Measurements from ENCODE around the gene PRND.

Gene PRND

DNA sequence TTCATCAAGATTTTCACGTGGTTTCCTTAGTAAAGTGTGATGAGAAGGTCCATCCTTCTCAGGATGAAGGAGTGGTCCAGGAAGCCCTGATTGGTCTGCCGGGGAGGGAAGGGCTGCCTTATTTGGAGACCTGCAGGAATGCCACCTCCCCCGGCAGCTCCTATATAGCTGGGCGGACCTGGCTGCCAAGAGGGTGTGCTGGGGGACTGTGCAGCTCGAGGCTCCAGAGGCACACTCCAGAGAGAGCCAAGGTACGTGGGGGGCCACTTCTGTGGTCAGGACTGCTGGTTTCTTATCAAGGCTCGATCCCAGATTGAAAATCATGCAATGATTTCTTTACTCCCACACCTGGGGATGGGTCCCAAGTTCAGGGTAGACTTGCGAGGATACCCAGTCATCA is at the start of gene PRND:
TSS of gene PRND (plus strand) at position 191 of the 400 bp plus-strand sequence. CDS start 2,643 bp downstream, outside the sequence.
- no peak for TF ChIP-seq Cebpa-rat (IDR thresholded peaks at IDR 0.05)
- Histone ChIP-seq H3K4me3 (no peak within 1 kb of the TSS), H3K4me2 (peak within 1 kb of the TSS; percentile 16 to 86 (median 65); a peak in 17 of 22 replicates), H3K36me3 (no peaks in the 10 kb centered on the region), H3K27me3 (no peaks in the 10 kb centered on the region), H3K9me3 (replicated peaks in 1 of 11) (peaks cover 0 to 10% (median 0%) of the 10 kb centered on the region in 11 experiments; a peak in 4 of 22 replicates), H3K27ac (no peak within 1 kb of the TSS; a peak in 2 of 22 replicates), H4K20me1 (no peaks in the 10 kb centered on the region; a peak in 1 of 22 replicates), H3K4me1 (peaks cover 15 to 30% (median 21%) of the 10 kb centered on the region in 10 experiments), H3K9ac (peak within 1 kb of the TSS in 6 of 11 experiments; percentile 1 to 79 (median 26); a peak in 4 of 22 replicates)

GRCh38 chr20:4672948-4673347 is 48.8 kb upstream of the PRND start:
- Histone ChIP-seq H3K27me3 (no peaks in the 10 kb centered on the region), H3K27ac (no peak overlapping the region), H3K36me3 (no peaks in the 10 kb centered on the region), H3K4me3 (no peak overlapping the region), H3K9me3 (replicated peaks in 1 of 11) (peaks cover 0 to 4% (median 0%) of the 10 kb centered on the region in 11 experiments; a peak in 1 of 22 replicates), H3K4me2 (peak overlapping the region in 3 of 11 experiments; percentile 7 to 43 (median 42); a peak in 4 of 22 replicates), H3K9ac (no peak overlapping the region), H3K4me1 (peaks cover 0 to 30% (median 3%) of the 10 kb centered on the region in 10 experiments; a peak in 12 of 20 replicates), H4K20me1 (no peaks in the 10 kb centered on the region)
- no peak for TF ChIP-seq Cebpa-rat (IDR thresholded peaks at IDR 0.05)

- Histone ChIP-seq H3K27me3 (no peaks in the 10 kb centered on the region), H4K20me1 (no peaks in the 10 kb centered on the region), H3K36me3 (no peaks in the 10 kb centered on the region), H3K4me3 (no peak overlapping the region), H3K4me1 (peaks cover 0 to 24% (median 0%) of the 10 kb centered on the region in 10 experiments; a peak in 7 of 20 replicates), H3K9me3 (replicated peaks in 1 of 11) (peaks cover 0 to 4% (median 0%) of the 10 kb centered on the region in 11 experiments; a peak in 1 of 22 replicates), H3K4me2 (no peak overlapping the region; a peak in 1 of 22 replicates), H3K9ac (no peak overlapping the region), H3K27ac (no peak overlapping the region)
- TF ChIP-seq Cebpa-rat (IDR thresholded peaks at IDR 0.05) = no peak
Observed at GRCh38 chr20:4673371-4674001, 48.2 kb upstream of the PRND start.

DNA sequence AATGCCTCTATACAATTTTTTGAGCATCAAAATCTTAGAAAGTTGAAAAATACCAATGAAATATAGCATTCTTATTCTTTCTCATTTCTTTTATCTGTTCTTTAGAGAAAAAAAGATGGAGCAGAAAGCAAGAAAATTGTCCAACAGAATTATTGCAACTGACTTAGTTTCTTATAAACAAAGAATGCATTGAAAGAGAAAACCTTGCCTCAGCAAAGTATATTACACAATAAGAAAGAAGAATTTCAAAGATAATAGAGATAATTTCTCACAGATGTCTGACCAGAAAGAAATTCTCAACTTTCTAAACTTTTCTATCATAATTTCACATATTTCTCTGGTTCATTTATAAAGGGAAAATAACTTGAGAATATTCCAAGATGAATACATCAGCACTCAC is 47.0 kb upstream of the PRND start:
- Histone ChIP-seq H3K4me2 (no peak overlapping the region), H3K9ac (no peak overlapping the region), H3K36me3 (no peaks in the 10 kb centered on the region), H4K20me1 (no peaks in the 10 kb centered on the region), H3K27ac (no peak overlapping the region), H3K4me3 (no peak overlapping the region), H3K27me3 (no peaks in the 10 kb centered on the region), H3K9me3 (replicated peaks in 1 of 11) (peaks cover 0 to 4% (median 0%) of the 10 kb centered on the region in 11 experiments; a peak in 1 of 22 replicates), H3K4me1 (peaks cover 0 to 21% (median 0%) of the 10 kb centered on the region in 10 experiments; a peak in 7 of 20 replicates)
- no peak for TF ChIP-seq Cebpa-rat (IDR thresholded peaks at IDR 0.05)

- H3K27ac ChIP-seq = no peak overlapping the region
- no peaks in the 10 kb centered on the region for H3K27me3 ChIP-seq
- H3K4me1 ChIP-seq = peaks cover 0 to 13% (median 0%) of the 10 kb centered on the region in 10 experiments; a peak in 5 of 20 replicates
- TF ChIP-seq Cebpa-rat (IDR thresholded peaks at IDR 0.05) = no peak
- H3K9ac ChIP-seq = no peak overlapping the region
- no peaks in the 10 kb centered on the region for H3K36me3 ChIP-seq
- no peak overlapping the region for H3K4me2 ChIP-seq
- H3K9me3 ChIP-seq (replicated peaks in 1 of 11) = no peaks in the 10 kb centered on the region
- no peak overlapping the region for H3K4me3 ChIP-seq
- H4K20me1 ChIP-seq = no peaks in the 10 kb centered on the region
Observed at GRCh38 chr20:4677846-4678245, 43.9 kb upstream of the PRND start.

DNA sequence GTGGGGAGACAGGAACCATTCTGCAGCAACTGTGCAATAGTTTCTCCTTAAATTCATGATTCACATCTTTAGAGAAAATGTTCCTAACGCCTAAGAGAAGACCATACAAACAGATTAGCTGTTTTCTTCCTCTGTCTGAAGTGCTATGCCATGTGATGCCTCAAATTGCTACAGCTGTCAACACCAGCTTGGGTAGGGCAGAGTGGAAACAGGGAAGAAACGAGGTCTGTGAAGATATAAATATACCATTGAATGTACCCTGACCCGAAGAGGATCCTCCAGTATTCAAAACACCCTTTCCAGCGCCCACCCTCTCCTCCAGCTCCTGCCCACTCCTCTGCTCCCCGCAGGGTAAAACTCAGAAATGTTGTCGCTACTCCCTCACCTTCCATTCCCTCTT is 40.3 kb upstream of the PRND start:
- no peak overlapping the region for H3K9ac ChIP-seq
- no peak overlapping the region for H3K4me3 ChIP-seq
- H3K36me3 ChIP-seq = no peaks in the 10 kb centered on the region
- peak overlapping the region in 1 of 11 experiments; percentile 46; a peak in 3 of 22 replicates for H3K4me2 ChIP-seq
- H3K9me3 ChIP-seq (replicated peaks in 1 of 11) = no peaks in the 10 kb centered on the region
- no peaks in the 10 kb centered on the region for H3K27me3 ChIP-seq
- no peaks in the 10 kb centered on the region for H4K20me1 ChIP-seq
- no peak overlapping the region for H3K27ac ChIP-seq
- peaks cover 13 to 36% (median 13%) of the 10 kb centered on the region in 10 experiments for H3K4me1 ChIP-seq
- TF ChIP-seq Cebpa-rat (IDR thresholded peaks at IDR 0.05) = no peak

GRCh38 chr20:4681991-4682401 is 39.7 kb upstream of the PRND start:
- no peak for TF ChIP-seq Cebpa-rat (IDR thresholded peaks at IDR 0.05)

DNA sequence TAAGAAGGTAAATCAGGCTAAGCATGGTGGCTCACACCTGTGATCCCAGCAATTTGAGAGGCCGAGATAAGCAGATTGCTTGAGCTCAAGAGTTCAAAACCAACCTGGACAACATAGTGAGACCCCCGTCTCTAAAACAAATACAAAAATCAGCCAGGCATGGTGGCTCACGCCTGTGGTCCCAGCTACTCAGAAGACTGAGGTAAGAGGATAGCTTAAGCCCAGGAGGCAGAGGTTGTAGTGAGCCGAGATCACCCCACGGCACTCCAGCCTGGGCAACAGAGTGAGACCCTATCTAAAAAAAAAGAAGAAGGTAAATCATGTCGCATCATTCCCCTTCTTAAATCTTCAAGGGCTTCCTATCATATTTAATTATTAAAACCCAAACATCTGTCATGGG is 39.0 kb upstream of the PRND start:
- H3K4me1 ChIP-seq = peaks cover 18 to 42% (median 19%) of the 10 kb centered on the region in 10 experiments
- H4K20me1 ChIP-seq = peaks cover 5 to 6% (median 6%) of the 10 kb centered on the region in 11 experiments
- no peak for TF ChIP-seq Cebpa-rat (IDR thresholded peaks at IDR 0.05)
- H3K4me2 ChIP-seq = peak overlapping the region in 2 of 11 experiments; percentile 2 to 41; a peak in 1 of 22 replicates
- H3K36me3 ChIP-seq = no peaks in the 10 kb centered on the region
- no peaks in the 10 kb centered on the region for H3K9me3 ChIP-seq (replicated peaks in 1 of 11)
- no peaks in the 10 kb centered on the region for H3K27me3 ChIP-seq
- H3K9ac ChIP-seq = no peak overlapping the region
- H3K27ac ChIP-seq = no peak overlapping the region
- no peak overlapping the region for H3K4me3 ChIP-seq

More at GRCh38 chr20:4681991-4682401, 39.7 kb upstream of the PRND start:
- Histone ChIP-seq H3K36me3 (no peaks in the 10 kb centered on the region), H3K9ac (no peak overlapping the region), H3K27me3 (no peaks in the 10 kb centered on the region), H3K9me3 (replicated peaks in 1 of 11) (no peaks in the 10 kb centered on the region), H3K4me1 (peaks cover 13 to 36% (median 13%) of the 10 kb centered on the region in 10 experiments), H3K4me2 (peak overlapping the region in 1 of 11 experiments; percentile 46; a peak in 3 of 22 replicates), H3K4me3 (no peak overlapping the region), H4K20me1 (no peaks in the 10 kb centered on the region), H3K27ac (no peak overlapping the region)

- Histone ChIP-seq H3K9me3 (replicated peaks in 1 of 11) (no peaks in the 10 kb centered on the region), H3K4me1 (peaks cover 24 to 48% (median 25%) of the 10 kb centered on the region in 10 experiments), H3K27ac (no peak overlapping the region), H3K9ac (no peak overlapping the region), H3K36me3 (peaks cover 0 to 5% (median 0%) of the 10 kb centered on the region in 11 experiments; a peak in 1 of 22 replicates), H3K4me2 (peak overlapping the region in 4 of 11 experiments; percentile 11 to 41 (median 28); a peak in 6 of 22 replicates), H4K20me1 (peaks cover 11 to 12% (median 12%) of the 10 kb centered on the region in 11 experiments), H3K4me3 (no peak overlapping the region), H3K27me3 (no peaks in the 10 kb centered on the region)
- TF ChIP-seq Cebpa-rat (IDR thresholded peaks at IDR 0.05) = no peak
Observed at GRCh38 chr20:4683261-4683660, 38.4 kb upstream of the PRND start.

All from BLaER1 treated with 17β-estradiol and CSF1 and Interleukin-3, amounts not matched to agents 10 nM and 100 nM (cell line).